GM18499 (cell line): ENCODE results near the gene KIAA2012.
"Not testable (repeated sequence)": the region's sequence is repeated elsewhere in the genome, so short reads cannot be mapped to it uniquely, and the experiment has no call there.

Source experiments
- ATAC-seq: cut with Tn5 transposase; IDR thresholded peaks from one replicate; pipeline ENCODE4 v1.9.1; 2021; ENCODE audit warnings: moderate number of reproducible peaks; ENCODE audit not compliant: insufficient read depth, unreplicated experiment

The KIAA2012 gene

DNA sequence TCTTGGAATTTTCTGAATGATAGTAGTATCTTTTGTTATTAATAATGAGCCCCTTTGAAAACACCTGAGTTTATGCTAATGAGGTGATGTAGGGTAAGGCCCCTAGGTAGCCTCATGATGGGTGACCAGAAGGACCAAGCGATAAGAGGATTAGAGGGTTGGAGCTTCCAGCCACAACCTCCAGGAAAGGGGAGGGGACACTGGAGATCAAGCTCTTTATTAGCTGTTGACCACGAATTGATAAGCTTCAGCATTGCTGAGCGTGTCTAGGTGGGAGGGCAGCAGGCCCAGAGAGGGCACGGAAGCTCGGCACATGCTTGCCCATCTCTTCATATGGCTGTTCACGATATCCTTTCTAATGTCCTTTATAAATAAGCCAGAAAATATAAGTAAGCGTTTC, 39.0 kb downstream of the KIAA2012 start:
- ATAC-seq, result no peak

DNA sequence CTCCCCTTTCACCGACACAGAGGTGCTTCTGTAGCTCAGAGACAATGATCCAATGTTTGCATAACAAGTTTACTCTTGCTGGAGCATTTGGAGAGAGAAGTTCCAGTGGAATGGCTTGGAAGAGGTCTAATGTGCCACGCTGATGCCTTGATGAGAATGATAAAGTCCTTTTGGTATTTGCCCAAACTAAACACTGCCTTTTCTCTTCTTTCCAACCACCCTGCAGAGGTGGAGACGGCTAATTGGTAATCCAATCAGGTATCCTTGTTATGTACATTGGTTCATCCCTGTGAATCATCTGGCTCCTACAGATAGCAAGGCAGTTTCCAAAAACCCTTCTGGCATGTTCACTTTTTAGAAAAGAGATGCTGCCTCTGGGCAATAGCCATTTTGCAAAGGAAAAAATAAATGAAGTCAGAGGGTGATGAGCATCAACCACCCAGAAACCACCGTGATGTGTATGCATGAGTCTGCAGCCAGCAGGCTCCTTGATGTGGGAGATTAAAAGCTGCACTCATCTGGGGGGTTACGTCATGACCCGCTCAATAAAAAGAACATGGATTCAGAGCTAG, 40.6 kb downstream of the KIAA2012 start:
- no peak for ATAC-seq

DNA sequence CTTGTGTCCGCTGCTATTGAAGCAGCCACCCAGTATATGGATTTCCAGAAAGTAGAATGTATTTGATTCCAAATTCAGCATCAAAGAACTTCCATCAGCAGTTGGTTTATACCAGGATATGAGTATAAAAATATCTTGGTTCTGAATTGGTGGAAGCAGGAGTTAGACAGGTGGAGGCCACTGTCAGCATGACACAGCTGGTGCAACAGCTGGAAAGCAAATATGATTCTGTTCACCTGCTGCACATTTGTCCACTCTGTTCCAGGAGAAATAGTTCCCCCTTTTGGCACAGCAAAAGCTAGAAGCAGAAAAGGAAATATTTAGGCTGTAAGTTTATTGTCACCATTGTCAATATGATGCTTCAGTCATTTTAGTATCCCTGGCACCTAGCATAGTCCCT, 41.2 kb downstream of the KIAA2012 start:
- no peak for ATAC-seq

DNA sequence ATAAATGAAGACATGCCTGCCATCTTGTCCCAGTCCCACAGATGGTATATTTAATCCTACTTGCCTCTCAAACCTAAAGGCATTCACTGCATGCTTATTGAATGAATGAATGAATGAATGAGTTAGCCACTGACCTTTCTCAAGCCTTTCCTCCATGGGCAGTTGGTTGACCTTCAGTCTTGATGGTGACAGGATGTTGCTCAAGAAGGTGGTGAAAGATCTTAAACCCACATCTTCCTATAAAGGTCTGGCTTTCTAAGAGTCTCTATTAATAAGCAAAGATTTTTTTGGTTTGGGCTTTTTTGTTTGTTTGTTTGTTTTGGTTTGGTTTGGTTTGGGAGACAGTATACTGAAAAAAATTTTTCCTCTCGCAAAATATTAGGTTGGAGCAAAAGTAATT, 41.7 kb downstream of the KIAA2012 start:
- no peak for ATAC-seq

DNA sequence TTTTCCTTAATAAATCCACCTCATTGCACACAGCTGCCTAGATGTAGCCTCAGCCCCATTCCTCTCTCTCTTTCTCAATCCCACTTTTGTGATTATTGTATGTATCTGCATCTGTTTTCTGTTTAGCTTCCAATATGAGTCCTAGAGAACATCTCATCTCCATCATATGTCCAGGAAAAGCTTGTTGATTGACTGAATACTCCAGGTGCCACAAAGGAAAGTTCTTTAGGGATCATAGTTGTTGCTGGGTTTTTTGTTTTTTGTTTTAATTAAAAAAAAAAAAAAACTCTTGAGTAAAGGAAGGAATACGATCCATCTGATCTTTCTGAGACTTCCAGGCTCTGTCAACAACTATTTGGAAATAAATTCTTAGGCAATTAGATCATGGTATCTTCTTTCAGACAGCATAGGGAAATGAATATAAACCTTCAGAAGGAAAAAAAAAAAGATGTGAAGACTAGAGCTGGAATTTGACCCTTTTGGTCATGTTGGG, 42.5 kb downstream of the KIAA2012 start:
- ATAC-seq, result no peak

DNA sequence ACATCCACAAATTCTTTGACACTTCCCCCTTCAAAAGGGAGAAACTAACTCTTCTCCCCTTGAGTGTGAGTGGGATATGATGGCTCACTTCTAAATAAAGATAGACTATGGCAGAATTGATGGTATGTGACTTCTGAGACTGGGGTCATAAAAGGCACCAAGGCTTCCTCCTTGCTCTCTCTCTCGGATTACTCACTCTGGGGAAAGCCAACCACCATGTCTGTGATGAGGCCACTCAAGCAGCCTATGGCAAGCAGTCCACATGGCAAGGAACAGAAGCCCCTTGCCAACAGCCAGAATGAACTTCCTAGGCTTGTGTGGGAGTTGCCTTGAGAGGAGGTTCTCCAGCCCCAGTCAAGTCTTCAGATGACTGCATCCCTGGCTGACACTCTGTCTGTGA, 43.6 kb downstream of the KIAA2012 start:
- no peak for ATAC-seq

DNA sequence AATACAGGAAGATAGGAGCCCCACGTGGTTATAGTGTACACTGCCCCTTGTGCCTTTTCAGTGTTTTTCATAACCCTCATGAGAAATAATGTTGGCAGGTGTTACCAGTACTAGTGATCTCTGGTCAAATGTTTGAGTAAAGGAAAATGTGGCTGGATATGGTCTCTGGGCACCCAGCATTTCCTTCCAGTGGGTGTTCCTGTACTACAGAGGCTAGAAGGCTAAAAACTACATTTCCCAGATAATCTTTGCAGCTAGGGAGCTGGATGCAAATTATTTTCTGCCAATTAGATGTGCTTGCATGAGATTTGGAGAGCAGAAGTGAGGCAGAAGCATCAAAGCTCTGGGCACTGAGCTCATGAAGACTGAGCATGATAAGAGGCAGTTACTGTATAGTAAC, 45.1 kb downstream of the KIAA2012 start:
- no peak for ATAC-seq

DNA sequence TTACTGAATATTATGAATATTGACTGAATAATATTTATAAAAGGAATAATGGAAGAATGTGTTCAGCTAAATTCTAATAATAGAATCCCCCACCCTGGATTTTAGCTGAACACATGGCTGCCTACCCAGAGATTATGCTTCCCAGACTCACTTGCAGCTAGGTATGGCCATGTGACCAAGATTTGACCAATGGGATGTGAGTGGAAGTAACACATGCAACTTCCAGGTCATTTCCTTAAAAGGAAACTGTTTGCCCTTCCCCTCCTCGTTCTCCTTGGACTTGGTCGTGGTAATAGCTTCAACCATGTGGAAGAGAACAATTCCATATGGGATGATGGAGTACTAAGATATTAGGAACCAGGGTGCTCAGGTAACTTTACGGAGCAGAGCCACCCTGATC, 47.8 kb downstream of the KIAA2012 start:
- no peak for ATAC-seq

DNA sequence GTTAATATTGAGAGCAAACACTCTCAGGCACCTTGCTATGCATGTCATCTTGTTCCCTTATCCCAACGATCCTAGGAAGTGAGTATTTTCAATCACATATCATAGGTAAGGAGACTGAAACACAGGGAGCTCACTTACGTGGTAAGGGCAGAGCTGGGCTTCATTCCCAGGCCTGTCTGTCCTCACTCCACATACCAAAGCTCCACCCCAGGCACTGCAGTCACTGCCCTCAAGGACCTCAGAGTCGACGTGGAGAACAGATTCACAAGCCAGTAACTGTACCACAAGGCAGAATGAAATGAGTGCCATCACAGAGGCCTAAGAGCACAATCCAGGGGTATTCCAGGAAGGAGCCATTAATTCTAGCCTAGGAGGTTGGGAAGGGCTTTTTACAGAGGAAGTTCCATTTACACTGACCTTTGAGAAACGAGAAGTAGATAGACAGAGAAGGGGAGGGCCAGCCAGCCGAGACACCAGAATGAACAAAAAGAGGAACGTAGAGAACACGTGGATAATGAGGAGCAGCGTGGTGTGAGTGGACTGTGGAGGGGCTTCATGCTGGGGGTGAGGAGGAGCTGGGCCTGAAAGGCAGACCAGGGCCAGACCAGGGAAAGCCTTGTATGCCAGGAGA, 48.6 kb downstream of the KIAA2012 start:
- ATAC-seq, result no peak

DNA sequence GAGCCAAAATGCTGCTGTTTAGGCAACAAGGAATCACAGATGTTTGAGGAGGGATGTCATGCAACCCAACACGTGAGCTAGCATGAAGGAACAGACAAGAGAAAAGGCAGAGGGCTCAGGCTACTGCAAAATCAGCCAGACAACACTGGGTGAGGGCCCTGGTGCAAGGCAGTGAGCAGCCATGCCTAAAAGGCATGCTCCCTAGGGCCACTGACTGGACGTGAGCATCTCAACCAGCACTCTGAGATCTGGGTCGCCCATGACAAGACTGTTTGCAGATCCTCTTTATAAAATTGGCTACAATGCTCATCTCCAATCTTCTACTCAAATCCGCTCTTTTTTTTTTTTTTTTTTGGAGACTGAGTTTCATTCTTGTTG, 49.1 kb downstream of the KIAA2012 start:
- ATAC-seq, result no peak

DNA sequence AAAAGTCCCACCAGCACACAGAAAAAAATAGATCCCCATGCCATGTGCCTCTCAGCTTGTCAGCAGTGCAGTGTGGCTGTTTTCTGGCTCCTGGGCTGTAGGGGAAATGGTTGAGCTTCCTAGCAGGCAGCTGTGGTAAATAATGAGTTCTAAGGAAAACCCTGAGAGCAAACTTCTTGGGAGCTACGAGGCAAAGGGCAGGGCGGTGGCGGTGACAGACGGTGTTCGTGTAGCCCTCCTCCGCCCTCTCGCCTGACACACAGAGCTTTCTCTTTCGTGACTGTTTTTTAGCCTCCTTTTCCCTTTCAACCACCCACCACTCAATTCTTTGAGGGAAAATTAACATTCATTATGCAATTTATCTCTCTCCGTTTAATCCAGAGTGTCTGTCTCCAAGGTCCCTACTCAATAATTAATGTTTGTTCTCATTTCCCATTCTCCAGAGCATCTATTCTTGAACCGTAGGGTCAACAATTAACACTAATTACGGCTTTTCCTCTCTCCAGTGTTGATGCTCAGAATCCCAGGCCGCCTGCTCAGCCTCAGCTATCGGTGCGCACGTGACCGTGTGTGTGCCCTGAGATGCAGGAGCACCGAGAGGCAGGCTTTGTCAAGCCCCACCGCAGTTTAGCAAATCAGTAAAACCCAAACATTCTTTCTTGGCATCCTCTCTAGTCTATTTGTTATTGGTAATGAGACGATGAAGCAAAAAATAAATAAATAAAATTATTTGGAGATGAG, 50.1 kb downstream of the KIAA2012 start:
- ATAC-seq, result no peak

DNA sequence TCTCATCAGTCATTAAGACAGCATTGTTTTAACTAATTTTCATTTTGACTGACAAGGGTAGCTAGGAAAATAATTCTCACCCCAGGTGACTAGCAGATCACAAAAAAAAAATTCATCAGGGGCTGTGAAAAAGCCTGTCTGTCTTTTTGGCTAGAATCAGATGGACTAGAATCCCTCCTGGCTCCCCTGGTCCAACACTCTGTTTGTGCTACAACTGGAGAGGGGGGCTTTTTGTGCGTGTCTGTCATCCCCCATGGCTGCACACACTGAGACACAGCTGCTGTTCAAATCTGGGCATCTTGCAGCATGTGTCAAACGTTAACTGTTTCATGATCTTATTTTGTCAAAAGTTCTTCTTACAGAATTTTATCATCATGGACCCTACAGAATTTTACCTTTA, 51.2 kb downstream of the KIAA2012 start:
- ATAC-seq, result no peak

DNA sequence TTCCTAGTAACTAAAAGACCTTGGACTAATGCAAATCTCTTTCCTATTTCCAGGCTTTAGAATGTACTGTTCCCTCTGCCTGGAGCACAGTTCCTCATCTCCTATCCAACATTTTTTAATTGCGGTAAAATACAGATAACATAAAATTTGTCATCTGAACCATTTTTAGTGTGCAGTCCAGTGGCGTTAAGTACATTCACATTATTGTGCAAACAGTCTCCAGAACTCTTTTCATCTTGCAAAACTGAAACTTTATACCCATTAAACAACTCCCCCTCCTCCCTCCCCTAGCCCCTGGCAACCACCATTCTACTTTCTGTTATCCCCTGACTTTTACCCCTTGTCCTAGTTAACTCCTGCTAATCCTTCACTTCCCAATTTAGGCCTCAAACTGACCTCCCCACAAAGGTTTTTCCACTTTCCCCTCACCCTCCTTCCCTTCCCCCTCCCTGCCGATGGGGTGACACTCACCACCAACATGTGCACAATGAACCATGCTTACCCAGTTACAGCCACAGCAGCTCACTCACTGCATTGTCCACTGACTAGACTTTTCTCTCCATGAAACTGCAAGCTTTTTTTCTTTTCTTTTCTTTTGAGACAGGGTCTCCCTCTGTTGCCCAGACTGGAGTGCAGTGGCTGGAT, 54.8 kb downstream of the KIAA2012 start:
- no peak for ATAC-seq

DNA sequence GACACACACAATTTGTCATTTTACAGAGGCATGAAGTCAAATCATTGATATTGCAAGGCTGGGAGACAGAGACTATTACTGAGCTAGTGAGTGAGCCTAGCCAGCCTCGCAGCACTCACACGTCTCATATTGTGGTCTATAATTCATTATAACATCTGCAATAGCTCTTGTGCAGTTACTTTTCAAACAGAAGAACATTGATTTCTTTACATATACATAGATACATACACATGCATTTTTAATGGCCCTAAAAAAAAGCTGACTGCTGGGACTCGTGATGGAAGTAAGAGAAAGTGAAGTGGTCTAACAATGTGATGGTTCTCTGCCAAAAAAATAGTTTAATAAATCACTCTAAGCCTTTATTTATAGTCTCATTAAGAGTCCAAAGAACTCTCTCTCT, 56.8 kb downstream of the KIAA2012 start:
- no peak for ATAC-seq

DNA sequence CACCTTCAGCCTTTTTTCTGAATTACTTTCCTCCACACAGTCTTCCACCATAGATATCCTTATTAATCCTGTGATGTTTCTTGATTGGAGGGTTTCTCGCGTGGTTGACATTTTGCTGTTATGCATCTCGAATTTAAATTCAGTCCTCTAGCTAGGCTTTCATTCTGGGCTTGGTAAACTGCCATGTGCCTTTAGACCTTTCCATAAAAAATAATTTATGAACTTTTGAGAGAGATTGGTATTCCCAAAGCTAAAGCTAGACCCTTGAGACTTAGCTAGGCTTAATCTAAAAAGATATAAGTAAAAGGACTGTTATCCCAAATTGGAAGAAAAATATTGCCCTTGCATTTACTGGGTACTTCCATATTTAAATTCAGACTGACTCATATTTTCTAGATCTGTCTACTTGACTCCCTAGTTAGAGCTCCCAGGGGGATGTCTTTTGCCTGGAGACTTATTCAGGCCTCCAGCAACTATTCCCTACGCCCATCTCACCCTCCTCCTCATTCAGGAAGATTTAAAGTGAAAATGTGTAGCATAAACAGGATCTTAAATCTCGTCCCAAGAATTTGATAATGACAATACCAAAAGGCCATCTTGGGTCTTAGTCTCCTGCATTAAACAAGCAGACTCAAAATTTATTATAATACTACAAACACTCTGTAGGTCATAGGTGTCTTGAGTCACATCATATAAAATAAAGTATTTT, 60.3 kb downstream of the KIAA2012 start:
- no peak for ATAC-seq

DNA sequence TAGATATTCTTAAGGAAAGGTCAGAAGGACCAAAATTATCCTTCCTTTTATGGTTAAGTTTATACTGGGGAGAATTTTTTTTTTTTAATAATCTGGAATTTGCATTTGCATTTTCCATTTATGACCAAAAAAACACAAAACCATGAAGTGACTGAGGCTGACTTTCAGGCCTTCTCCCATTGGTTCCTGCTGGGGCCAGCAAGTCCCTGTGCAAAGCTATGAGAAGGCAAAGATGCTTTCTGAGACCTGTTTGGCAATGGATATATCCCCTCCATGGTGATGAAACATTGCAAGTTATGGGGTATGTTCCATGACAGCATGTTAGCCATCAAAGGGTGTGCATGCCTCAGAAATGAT, 60.8 kb downstream of the KIAA2012 start:
- no peak for ATAC-seq

DNA sequence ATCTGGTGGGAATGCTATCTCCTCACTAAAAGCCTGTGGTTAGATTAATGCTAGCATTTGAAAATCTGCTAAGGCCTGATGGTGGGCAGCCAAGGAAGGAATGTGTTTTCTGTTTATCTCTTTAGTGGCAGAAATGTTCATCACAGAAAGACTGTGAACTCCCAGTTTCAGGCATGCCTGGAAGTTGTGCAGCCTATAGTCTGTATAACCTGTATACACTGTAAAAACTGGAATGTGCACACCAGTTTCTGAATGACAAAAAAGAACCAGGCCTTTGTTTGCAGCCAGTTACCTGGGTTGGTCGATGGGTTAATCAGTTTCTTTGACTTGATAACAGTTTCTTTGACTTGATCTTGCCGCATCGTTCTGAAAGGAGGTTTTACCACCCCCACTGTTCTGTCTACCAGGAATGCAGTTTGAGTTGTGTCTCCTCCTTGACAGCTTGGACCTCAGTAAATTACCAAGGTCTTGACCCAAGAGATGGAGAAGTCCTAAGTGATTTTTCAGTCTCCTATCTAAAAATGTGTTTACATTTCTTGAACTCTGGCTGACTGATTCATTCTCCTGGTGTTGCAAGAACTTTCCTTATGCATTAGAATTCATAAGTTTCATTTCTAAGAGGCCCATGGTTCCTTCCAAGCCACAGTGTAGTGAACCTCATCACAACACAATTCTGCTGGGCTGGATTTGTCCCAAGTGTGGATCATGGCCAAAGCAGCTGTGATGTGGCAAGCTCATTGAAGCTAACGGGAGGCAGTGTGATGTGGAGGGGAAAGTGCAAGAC, 62.2 kb downstream of the KIAA2012 start:
- ATAC-seq, result no peak

DNA sequence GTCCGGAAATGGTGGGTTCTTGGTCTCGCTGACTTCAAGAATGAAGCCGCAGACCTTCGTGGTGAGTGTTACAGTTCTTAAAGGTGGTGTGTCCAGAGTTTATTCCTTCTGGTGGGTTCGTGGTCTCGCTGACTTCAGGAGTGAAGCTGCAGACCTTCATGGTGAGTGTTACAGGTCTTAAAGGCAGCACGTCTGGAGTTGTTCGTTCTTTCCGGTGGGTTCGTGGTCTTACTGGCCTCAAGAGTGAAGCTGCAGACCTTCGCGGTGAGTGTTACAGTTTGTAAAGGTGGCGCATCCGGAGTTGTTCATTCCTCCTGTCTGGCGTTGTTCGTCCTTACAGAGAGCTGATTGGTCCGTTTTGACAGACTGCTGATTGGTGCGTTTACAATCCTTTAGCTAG, 63.0 kb downstream of the KIAA2012 start:
- not testable (repeated sequence) for ATAC-seq

DNA sequence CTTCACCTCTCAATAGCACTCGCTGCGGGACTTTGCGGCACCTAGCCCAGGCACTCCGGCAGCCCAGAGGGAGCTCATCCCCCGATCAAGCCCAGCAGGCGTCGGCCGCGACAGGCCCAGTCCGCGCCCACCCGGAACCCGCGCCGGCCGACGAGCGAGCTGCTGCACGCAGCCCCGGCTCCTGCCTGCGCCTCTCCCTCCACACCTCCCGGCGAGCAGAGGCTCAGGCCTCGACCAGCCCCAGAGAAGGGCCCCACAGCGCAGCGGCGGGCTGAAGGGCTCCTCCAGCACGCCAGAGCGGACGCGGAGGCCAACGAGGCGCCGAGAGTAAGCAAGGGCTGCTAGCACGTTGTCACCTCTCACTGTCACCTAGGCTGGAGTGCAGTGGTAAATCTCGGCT, 63.5 kb downstream of the KIAA2012 start:
- no peak for ATAC-seq
